Eye (tissue), 1 donor: ENCODE data around the gene ANKLE2.
"Not testable (repeated sequence)": the region's sequence is repeated elsewhere in the genome, so short reads cannot be mapped to it uniquely, and the experiment has no call there.

Experiments
- DNase-seq: peaks from one replicate; pipeline ENCODE4 v3.0.0-alpha.2; 2015

ANKLE2 gene

GRCh38 chr12:132718644-132719043, 43.0 kb downstream of the ANKLE2 start:
- no peak for DNase-seq

GRCh38 chr12:132717531-132718387, 43.9 kb downstream of the ANKLE2 start:
- DNase-seq, result no peak

GRCh38 chr12:132717011-132717410, 44.6 kb downstream of the ANKLE2 start:
- DNase-seq, result no peak

GRCh38 chr12:132716356-132716755, 45.3 kb downstream of the ANKLE2 start:
- DNase-seq, result no peak

- DNase-seq, result no peak
These were observed 45.8 kb downstream of the ANKLE2 start for GRCh38 chr12:132715874-132716273.

GRCh38 chr12:132713123-132713522, 48.5 kb downstream of the ANKLE2 start:
- no peak for DNase-seq

- DNase-seq, result peak; percentile 26
These were observed 50.4 kb downstream of the ANKLE2 start for GRCh38 chr12:132711080-132711843.

- DNase-seq, result peak; percentile 93
These were observed 51.1 kb downstream of the ANKLE2 start, which contains the start of gene PGAM5 for GRCh38 chr12:132710405-132711079. TSS of gene PGAM5 (plus strand) at chr12:132710842. CDS start at chr12:132710877, 35 bp downstream.

GRCh38 chr12:132710043-132710404, 51.6 kb downstream of the ANKLE2 start:
- no peak for DNase-seq

- no peak for DNase-seq
These were observed 53.5 kb downstream of the ANKLE2 start for GRCh38 chr12:132708150-132708549.

GRCh38 chr12:132707241-132707640, 54.4 kb downstream of the ANKLE2 start:
- no peak for DNase-seq

- no peak for DNase-seq
These were observed 58.0 kb downstream of the ANKLE2 start for GRCh38 chr12:132703641-132704040.

- DNase-seq, result no peak
These were observed 59.0 kb downstream of the ANKLE2 start for GRCh38 chr12:132702640-132703039.

GRCh38 chr12:132700212-132700822, 61.3 kb downstream of the ANKLE2 start:
- DNase-seq, result no peak

GRCh38 chr12:132698341-132698740, 63.3 kb downstream of the ANKLE2 start:
- DNase-seq, result no peak

- DNase-seq, result no peak
These were observed 66.2 kb downstream of the ANKLE2 start for GRCh38 chr12:132695431-132695830.

GRCh38 chr12:132694888-132695287, 66.7 kb downstream of the ANKLE2 start:
- DNase-seq, result not testable (repeated sequence)

GRCh38 chr12:132692030-132692429, 69.6 kb downstream of the ANKLE2 start:
- not testable (repeated sequence) for DNase-seq

GRCh38 chr12:132690112-132690511, 71.5 kb downstream of the ANKLE2 start:
- DNase-seq, result no peak

GRCh38 chr12:132689227-132689626, 72.4 kb downstream of the ANKLE2 start:
- DNase-seq, result no peak

- DNase-seq, result peak; percentile 98
These were observed 74.1 kb downstream of the ANKLE2 start, which contains the start of the genes POLE and PXMP2 for GRCh38 chr12:132687211-132688164. TSS of gene POLE (minus strand) at chr12:132687342. CDS start at chr12:132687315, 27 bp downstream. TSS of gene PXMP2 (plus strand) at chr12:132687587. CDS start at chr12:132687671, 84 bp downstream.
